Activated CD8-positive, alpha-beta memory T cell treated with anti-CD3 and anti-CD28 coated beads, Interleukin-2, amount 50 U/mL, for 1 hour (primary cell): ENCODE results near the gene ITM2B.
"Not testable (repeated sequence)": the region's sequence is repeated elsewhere in the genome, so short reads cannot be mapped to it uniquely, and the experiment has no call there.

Experiments used
- DNase-seq: peaks from one replicate; pipeline ENCODE4 v3.0.0-alpha.2; 2020; ENCODE audit errors: extremely low read depth

The ITM2B gene

GRCh38 chr13:48233046-48233888 is at the start of gene ITM2B:
TSS of gene ITM2B (plus strand) at chr13:48233206. CDS start at chr13:48233361, 155 bp downstream.
- no peak for DNase-seq

GRCh38 chr13:48184260-48184659 is 48.7 kb upstream of the ITM2B start:
- no peak for DNase-seq

DNA sequence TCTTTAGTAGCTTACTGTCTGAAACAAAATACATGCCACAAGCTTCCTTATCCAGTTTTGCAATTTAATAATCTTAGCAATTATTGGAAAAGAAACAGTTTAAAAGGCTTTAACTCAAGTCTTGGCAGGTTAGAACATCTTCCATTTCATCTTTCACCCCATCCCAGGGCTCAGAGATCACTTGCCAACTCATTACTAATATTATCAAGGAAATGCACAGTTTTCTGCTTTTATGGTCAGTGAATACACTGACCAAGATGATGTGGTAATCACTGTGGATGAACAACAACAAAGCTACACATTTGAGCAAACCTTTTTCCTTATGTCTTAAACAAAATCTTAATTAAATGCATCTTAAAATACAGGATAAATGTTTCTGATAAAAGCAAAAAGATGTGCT is 48.0 kb upstream of the ITM2B start:
- no peak for DNase-seq

GRCh38 chr13:48186722-48187121 is 46.3 kb upstream of the ITM2B start:
- DNase-seq: no peak

- DNase-seq: no peak
These were observed 44.9 kb upstream of the ITM2B start for GRCh38 chr13:48188131-48188530.

GRCh38 chr13:48188601-48189000 is 44.4 kb upstream of the ITM2B start:
- no peak for DNase-seq

DNA sequence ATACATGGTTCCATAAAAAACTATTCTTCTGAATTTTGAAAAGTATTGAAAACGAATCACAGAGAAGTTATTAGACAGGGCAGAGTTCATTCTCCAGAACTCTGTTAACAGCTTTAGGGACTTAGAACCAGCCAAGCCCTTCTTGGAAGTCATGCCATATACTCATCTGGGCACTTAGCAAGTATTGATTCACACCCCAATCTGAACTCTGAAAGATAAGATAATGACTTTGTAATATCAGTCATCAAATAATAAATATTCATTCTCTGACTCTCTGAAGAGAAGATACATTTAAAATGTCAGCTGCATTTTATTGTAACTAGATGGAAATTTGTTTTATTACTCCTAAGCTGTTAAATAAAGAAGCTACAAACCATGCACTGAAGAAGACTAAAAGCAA is 43.8 kb upstream of the ITM2B start:
- DNase-seq: no peak

DNA sequence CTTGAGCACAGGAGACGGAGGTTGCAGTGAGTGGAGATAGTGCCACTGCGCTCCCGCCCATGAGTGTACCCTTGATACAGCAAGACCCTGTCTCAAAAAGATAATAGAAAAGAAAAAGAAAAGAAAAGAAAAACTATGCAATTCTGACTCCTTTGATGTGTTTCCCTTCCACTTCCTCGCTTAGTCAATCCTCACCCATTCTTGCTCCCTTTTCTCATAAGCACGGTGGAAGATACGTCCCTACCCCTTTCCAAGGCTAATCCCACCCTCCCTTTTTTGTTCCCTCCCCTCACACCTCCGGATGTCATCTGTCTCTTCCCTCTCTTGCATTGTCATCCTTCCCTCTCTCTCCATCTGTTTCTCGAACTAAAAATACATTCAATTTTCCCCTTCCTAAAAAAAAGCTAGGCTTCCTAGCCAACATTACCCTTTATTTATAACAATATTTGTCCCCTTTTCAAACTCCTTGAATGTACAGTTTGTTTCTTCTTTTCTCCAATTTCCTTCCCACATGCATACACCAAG is 40.5 kb upstream of the ITM2B start:
- no peak for DNase-seq

DNA sequence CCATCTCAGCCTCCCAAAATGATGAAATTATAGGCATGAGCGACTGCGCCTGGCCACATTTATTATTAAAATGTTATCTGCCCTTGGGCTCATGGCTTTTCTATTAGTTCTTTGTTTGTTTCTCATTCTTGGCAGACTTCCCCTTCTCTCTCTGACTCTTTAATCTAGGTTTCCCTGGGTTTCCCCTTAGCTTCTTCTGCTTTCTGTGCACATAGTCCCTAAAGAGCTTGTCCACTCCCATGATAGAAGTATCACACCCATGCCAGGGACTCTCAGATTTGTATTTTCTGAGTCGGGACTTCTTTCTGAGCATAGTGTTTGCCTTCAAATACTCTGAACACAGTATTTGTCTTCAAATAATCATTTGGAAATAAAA is 38.6 kb upstream of the ITM2B start:
- no peak for DNase-seq

- no peak for DNase-seq
These were observed 33.5 kb upstream of the ITM2B start for GRCh38 chr13:48199404-48199946.

- no peak for DNase-seq
These were observed 32.0 kb upstream of the ITM2B start for GRCh38 chr13:48201044-48201443.

GRCh38 chr13:48207207-48207606 is 25.8 kb upstream of the ITM2B start:
- not testable (repeated sequence) for DNase-seq

DNA sequence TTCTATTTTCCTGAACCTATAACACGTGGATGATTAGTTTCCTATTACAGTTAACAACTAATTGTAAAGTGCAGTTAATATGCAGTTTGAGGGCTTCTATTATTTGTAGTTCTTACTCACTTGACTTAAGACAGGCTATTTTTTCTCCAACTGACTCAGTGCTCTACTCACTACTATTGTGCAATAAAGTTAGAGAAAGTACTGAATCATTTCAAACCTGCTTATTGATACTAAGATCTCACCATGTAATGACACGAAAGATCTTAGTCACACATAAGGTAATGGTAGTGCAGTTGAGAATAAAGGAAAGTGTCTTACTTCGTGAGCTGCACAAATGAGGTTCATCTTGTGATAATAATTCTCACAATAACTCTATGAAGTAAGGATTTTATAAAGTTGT is 22.8 kb upstream of the ITM2B start:
- DNase-seq: no peak

GRCh38 chr13:48214519-48215121 is 18.4 kb upstream of the ITM2B start:
- no peak for DNase-seq

DNA sequence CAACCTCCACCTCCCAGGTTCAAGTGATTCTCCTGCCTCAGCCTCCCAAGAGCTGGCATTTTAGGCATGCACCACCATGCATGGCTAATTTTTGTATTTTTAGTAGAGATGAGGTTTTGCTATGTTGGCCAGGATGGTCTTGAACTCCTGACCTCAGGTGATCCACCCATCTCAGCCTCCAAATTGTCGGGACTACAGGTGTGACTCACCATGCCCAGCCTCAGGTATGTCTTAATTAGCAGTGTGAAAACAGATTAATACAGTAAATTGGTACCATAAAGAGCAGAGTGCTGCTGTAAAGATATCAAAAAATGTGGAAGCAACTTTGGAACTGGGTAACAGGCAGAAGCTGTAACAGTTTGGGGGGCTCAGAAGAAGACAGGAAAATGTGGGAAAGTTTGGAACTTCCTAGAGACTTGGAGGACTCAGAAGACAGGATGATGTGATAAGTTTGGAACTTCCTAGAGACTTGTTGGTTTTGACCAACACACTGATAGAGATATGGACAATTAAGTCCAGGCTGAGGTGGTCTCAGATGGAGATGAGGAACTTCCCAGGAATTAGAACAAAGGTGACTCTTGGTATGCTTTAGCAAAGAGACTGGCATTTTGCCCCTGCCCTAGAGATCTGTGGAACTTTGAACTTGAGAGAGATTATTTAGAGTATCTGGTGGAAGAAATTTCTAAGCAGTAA is 17.3 kb upstream of the ITM2B start:
- not testable (repeated sequence) for DNase-seq

- DNase-seq: no peak
These were observed 16.7 kb upstream of the ITM2B start for GRCh38 chr13:48216204-48216711.

DNA sequence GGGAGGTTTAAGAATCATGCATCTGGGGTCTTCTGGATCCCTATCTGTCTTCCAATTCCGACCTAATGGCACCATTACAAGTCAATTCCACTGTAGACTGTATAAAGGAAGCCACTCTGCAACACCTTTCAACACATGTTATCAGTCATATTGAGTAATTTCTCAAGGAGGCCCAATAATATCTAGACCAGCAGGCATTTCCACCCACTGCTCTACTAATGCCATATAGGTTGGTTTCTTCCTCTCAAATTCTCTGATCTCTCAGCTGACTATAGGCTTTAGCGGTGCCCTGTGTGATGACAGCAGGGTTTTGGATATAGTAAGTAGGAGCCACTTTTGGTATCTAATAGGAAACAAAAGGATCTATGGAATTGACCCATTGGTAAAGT is 12.4 kb upstream of the ITM2B start:
- DNase-seq: no peak

DNA sequence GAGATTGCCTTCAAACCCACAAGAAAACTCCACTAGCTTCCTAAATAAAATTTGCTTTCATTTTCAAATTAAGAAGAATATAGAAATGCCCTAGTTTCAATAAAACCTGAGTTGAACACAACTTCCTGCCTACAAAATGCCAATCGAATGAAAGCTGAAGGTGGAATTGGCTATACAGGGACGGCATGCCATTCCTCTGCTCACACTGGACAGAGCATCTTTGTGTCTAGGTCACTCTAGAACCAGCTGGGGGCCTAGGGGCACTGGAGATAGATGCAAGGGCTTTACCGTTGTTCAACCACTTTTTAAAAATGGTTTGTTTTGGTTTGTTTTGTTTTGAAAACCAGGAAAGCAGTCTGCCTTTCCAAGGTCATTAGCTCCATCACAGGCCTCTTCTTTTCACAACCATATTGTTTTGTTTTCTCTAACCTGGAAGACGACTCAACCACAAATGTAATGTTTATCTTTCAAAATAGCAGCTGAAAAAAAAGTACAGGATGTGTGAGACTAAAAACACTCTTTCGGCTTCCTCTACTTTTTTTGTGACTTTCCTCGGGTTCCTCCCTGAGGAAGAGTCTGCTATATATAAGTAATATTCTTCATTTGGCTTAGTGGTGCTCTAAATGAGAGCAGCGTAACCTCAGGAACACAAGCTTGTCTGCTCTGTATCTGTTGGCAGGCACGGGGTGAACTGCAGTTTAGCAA is 11.9 kb upstream of the ITM2B start:
- DNase-seq: no peak

GRCh38 chr13:48221686-48222187 is 11.3 kb upstream of the ITM2B start:
- DNase-seq: no peak

DNA sequence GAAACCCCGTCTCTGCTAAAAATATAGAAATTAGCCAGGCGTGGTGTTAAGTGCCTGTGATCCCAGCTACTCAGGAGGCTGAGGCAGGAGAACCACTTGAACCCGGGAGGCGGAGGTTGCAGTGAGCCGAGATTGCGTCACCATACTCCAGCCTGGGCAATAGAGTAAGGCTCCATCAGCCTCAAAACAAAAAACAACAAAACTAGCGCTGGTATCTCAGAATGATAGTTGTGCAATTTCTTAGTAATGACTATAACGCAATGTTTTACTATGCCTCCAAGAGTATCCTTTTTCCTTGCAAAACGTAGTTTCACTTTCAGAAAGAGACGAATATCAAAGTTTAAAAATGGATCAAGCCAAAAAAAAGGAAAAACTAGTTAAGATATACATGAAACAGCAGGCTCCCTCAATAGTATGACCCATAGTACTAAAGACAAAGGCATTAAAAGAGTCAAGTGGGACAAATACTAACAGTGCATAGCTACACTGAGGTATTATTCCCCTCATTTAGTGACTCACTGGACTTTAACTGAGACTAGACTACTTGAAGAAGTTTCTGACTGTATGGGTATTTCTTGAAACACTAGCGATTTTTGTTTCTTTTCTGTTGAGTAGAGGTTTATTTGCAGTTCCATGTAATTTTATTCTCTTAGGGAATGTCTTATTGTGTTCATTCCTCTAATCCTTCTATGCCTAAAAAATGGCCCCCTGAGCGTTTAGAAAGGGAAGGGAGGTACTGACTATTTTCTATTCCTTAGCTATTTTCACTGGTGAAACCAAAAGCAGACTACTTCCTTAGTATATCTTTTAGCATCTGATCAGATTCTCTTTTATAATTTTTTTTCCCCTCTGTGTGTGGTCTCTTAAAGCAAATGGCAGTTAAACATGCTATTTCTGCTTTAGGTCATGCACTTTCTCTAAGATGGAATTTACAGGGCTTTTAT is 10.4 kb upstream of the ITM2B start:
- DNase-seq: no peak
